ENCODE data around the gene CHIT1.

The CHIT1 gene

GRCh38 chr1:203197625-203198024 is 31.8 kb downstream of the CHIT1 start:
- no peak for DNase-seq (ENCODE audit: low read depth, low spot score)
- H3K9ac ChIP-seq (ENCODE audit: insufficient read length): no peak overlapping the region
- no peak for TF ChIP-seq FOXP2 (optimal IDR thresholded peaks at IDR 0.05; ENCODE audit: control extremely low read depth, extremely low read length, insufficient read depth)
- TF ChIP-seq POLR2AphosphoS5 (IDR thresholded peaks at IDR 0.05; ENCODE audit: borderline replicate concordance, low read depth, low read length): no peak
- TF ChIP-seq EZH2 (IDR thresholded peaks at IDR 0.05): no peak
- H3K4me3 ChIP-seq: no peak overlapping the region
- H3K9me3 ChIP-seq (ENCODE audit: low read depth, low read length): no peaks in the 10 kb centered on the region
- no peaks in the 10 kb centered on the region for H3K36me3 ChIP-seq (ENCODE audit: insufficient read depth, low read length)
- no peak overlapping the region for H3K27ac ChIP-seq

GRCh38 chr1:203196371-203196770 is 33.1 kb downstream of the CHIT1 start:
- H3K4me3 ChIP-seq: no peak overlapping the region
- H3K9me3 ChIP-seq (ENCODE audit: low read depth, low read length): no peaks in the 10 kb centered on the region
- H3K36me3 ChIP-seq (ENCODE audit: insufficient read depth, low read length): no peaks in the 10 kb centered on the region
- H3K27ac ChIP-seq: no peak overlapping the region
- H3K9ac ChIP-seq (ENCODE audit: insufficient read length): no peak overlapping the region
- TF ChIP-seq FOXP2 (optimal IDR thresholded peaks at IDR 0.05; ENCODE audit: control extremely low read depth, extremely low read length, insufficient read depth) (no peak), POLR2AphosphoS5 (IDR thresholded peaks at IDR 0.05; ENCODE audit: borderline replicate concordance, low read depth, low read length) (no peak), EZH2 (IDR thresholded peaks at IDR 0.05) (no peak)
- DNase-seq (ENCODE audit: low read depth, low spot score): no peak

GRCh38 chr1:203190949-203191348 is 38.5 kb downstream of the CHIT1 start:
- Histone ChIP-seq H3K9me3 (ENCODE audit: low read depth, low read length) (no peaks in the 10 kb centered on the region), H3K27ac (no peak overlapping the region), H3K9ac (ENCODE audit: insufficient read length) (no peak overlapping the region), H3K4me3 (no peak overlapping the region), H3K36me3 (ENCODE audit: insufficient read depth, low read length) (no peaks in the 10 kb centered on the region)
- no peak for DNase-seq (ENCODE audit: low read depth, low spot score)
- TF ChIP-seq POLR2AphosphoS5 (IDR thresholded peaks at IDR 0.05; ENCODE audit: borderline replicate concordance, low read depth, low read length) (no peak), EZH2 (IDR thresholded peaks at IDR 0.05) (no peak), FOXP2 (optimal IDR thresholded peaks at IDR 0.05; ENCODE audit: control extremely low read depth, extremely low read length, insufficient read depth) (no peak)

GRCh38 chr1:203189951-203190352 is 39.5 kb downstream of the CHIT1 start:
- TF ChIP-seq FOXP2 (optimal IDR thresholded peaks at IDR 0.05; ENCODE audit: control extremely low read depth, extremely low read length, insufficient read depth): no peak
- no peak for TF ChIP-seq POLR2AphosphoS5 (IDR thresholded peaks at IDR 0.05; ENCODE audit: borderline replicate concordance, low read depth, low read length)
- TF ChIP-seq EZH2 (IDR thresholded peaks at IDR 0.05): no peak
- Histone ChIP-seq H3K27ac (no peak overlapping the region), H3K9ac (ENCODE audit: insufficient read length) (no peak overlapping the region), H3K4me3 (no peak overlapping the region), H3K36me3 (ENCODE audit: insufficient read depth, low read length) (no peaks in the 10 kb centered on the region), H3K9me3 (ENCODE audit: low read depth, low read length) (no peaks in the 10 kb centered on the region)
- DNase-seq (ENCODE audit: low read depth, low spot score): no peak

- H3K9ac ChIP-seq (ENCODE audit: insufficient read length): no peak overlapping the region
- DNase-seq (ENCODE audit: low read depth, low spot score): no peak
- H3K36me3 ChIP-seq (ENCODE audit: insufficient read depth, low read length): no peaks in the 10 kb centered on the region
- H3K4me3 ChIP-seq: no peak overlapping the region
- no peak overlapping the region for H3K27ac ChIP-seq
- no peaks in the 10 kb centered on the region for H3K9me3 ChIP-seq (ENCODE audit: low read depth, low read length)
- TF ChIP-seq POLR2AphosphoS5 (IDR thresholded peaks at IDR 0.05; ENCODE audit: borderline replicate concordance, low read depth, low read length) (no peak), EZH2 (IDR thresholded peaks at IDR 0.05) (no peak), FOXP2 (optimal IDR thresholded peaks at IDR 0.05; ENCODE audit: control extremely low read depth, extremely low read length, insufficient read depth) (no peak)
Measured at GRCh38 chr1:203188686-203189232, 40.7 kb downstream of the CHIT1 start.

GRCh38 chr1:203187689-203188264 is 41.7 kb downstream of the CHIT1 start:
- H3K4me3 ChIP-seq: no peak overlapping the region
- DNase-seq (ENCODE audit: low read depth, low spot score): no peak
- no peak overlapping the region for H3K9ac ChIP-seq (ENCODE audit: insufficient read length)
- no peaks in the 10 kb centered on the region for H3K9me3 ChIP-seq (ENCODE audit: low read depth, low read length)
- H3K36me3 ChIP-seq (ENCODE audit: insufficient read depth, low read length): no peaks in the 10 kb centered on the region
- no peak overlapping the region for H3K27ac ChIP-seq
- TF ChIP-seq EZH2 (IDR thresholded peaks at IDR 0.05): no peak
- TF ChIP-seq POLR2AphosphoS5 (IDR thresholded peaks at IDR 0.05; ENCODE audit: borderline replicate concordance, low read depth, low read length): no peak
- TF ChIP-seq FOXP2 (optimal IDR thresholded peaks at IDR 0.05; ENCODE audit: control extremely low read depth, extremely low read length, insufficient read depth): no peak

GRCh38 chr1:203187304-203187685 is 42.2 kb downstream of the CHIT1 start:
- no peaks in the 10 kb centered on the region for H3K36me3 ChIP-seq (ENCODE audit: insufficient read depth, low read length)
- TF ChIP-seq EZH2 (IDR thresholded peaks at IDR 0.05) (no peak), FOXP2 (optimal IDR thresholded peaks at IDR 0.05; ENCODE audit: control extremely low read depth, extremely low read length, insufficient read depth) (no peak)
- no peak for DNase-seq (ENCODE audit: low read depth, low spot score)
- H3K27ac ChIP-seq: no peak overlapping the region
- no peak overlapping the region for H3K9ac ChIP-seq (ENCODE audit: insufficient read length)
- no peak overlapping the region for H3K4me3 ChIP-seq
- H3K9me3 ChIP-seq (ENCODE audit: low read depth, low read length): no peaks in the 10 kb centered on the region

GRCh38 chr1:203186446-203187303 is 42.8 kb downstream of the CHIT1 start, which contains the start of gene CHI3L1:
Gene CHI3L1, minus strand, starts transcription at chr1:203186704. Its CDS starts 81 bp downstream, at chr1:203186623.
- Histone ChIP-seq H3K9ac (ENCODE audit: insufficient read length) (no peak within 1 kb of the TSS), H3K36me3 (ENCODE audit: insufficient read depth, low read length) (no peaks in the 10 kb centered on the region), H3K9me3 (ENCODE audit: low read depth, low read length) (no peaks in the 10 kb centered on the region), H3K4me3 (no peak within 1 kb of the TSS), H3K27ac (no peak within 1 kb of the TSS)
- DNase-seq (ENCODE audit: low read depth, low spot score): no peak
- TF ChIP-seq EZH2 (IDR thresholded peaks at IDR 0.05): no peak
- no peak for TF ChIP-seq POLR2AphosphoS5 (IDR thresholded peaks at IDR 0.05; ENCODE audit: borderline replicate concordance, low read depth, low read length)
- TF ChIP-seq FOXP2 (optimal IDR thresholded peaks at IDR 0.05; ENCODE audit: control extremely low read depth, extremely low read length, insufficient read depth): no peak
